Stimulated activated CD4-positive, alpha-beta T cell treated with anti-CD3 and anti-CD28 coated beads, TNF-alpha, amount 100 ng/mL, for 24 hours (primary cell): ENCODE measurements around the gene MSI2.
A peak's percentile ranks its signal among the peaks of the same experiment; 100 is the strongest.

Experiments used
- DNase-seq, 3 experiments: peaks; one replicate each; pipeline ENCODE4 v3.0.0-alpha.2; 2020; ENCODE audit warnings: low read depth in 3 of 3

The MSI2 gene

GRCh38 chr17:57246257-57246656, 10.1 kb upstream of the MSI2 start:
- DNase-seq = no peak

- no peak for DNase-seq
These were observed 9.1 kb upstream of the MSI2 start for GRCh38 chr17:57247261-57247660.

GRCh38 chr17:57247913-57248312, 8.4 kb upstream of the MSI2 start:
- no peak for DNase-seq

GRCh38 chr17:57249520-57249919, 6.8 kb upstream of the MSI2 start:
- no peak for DNase-seq

- no peak for DNase-seq
These were observed 5.0 kb upstream of the MSI2 start for GRCh38 chr17:57251211-57251787.

- no peak for DNase-seq
These were observed 2.8 kb upstream of the MSI2 start for GRCh38 chr17:57253362-57254065.

GRCh38 chr17:57255182-57255775, 1.0 kb upstream of the MSI2 start:
- no peak for DNase-seq

- peak in 1 of 3 experiments; percentile 25 for DNase-seq
These were observed 387 bp downstream of the MSI2 start for GRCh38 chr17:57256708-57257112.

GRCh38 chr17:57257195-57257894, 1.0 kb downstream of the MSI2 start:
- peak in 1 of 3 experiments; percentile 25 for DNase-seq

GRCh38 chr17:57257895-57258851, 1.9 kb downstream of the MSI2 start:
- no peak for DNase-seq

GRCh38 chr17:57259306-57259705, 3.0 kb downstream of the MSI2 start:
- no peak for DNase-seq

GRCh38 chr17:57259817-57260216, 3.5 kb downstream of the MSI2 start:
- no peak for DNase-seq

- DNase-seq = no peak
These were observed 4.2 kb downstream of the MSI2 start for GRCh38 chr17:57260325-57261083.

- DNase-seq = no peak
These were observed 4.8 kb downstream of the MSI2 start for GRCh38 chr17:57261084-57261461.

GRCh38 chr17:57262557-57262956, 6.2 kb downstream of the MSI2 start:
- no peak for DNase-seq

GRCh38 chr17:57264250-57264649, 7.9 kb downstream of the MSI2 start:
- DNase-seq = no peak

- no peak for DNase-seq
These were observed 8.5 kb downstream of the MSI2 start for GRCh38 chr17:57264776-57265175.

GRCh38 chr17:57266902-57267311, 10.6 kb downstream of the MSI2 start:
- no peak for DNase-seq

GRCh38 chr17:57268181-57268580, 11.9 kb downstream of the MSI2 start:
- no peak for DNase-seq

GRCh38 chr17:57269052-57269451, 12.7 kb downstream of the MSI2 start:
- DNase-seq = no peak
